ENCODE measurements around the gene SAMD14.

- TF ChIP-seq CTCF (IDR thresholded peaks at IDR 0.05) (no peak), EZH2 (IDR thresholded peaks at IDR 0.05) (no peak), EZH2phosphoT487 (IDR thresholded peaks at IDR 0.05) (no peak)
Measured at GRCh38 chr17:50172936-50173334, 43.0 kb upstream of the SAMD14 start.
